Measurements from ENCODE around the gene ROMO1.
"Not testable (repeated sequence)": the region's sequence is repeated elsewhere in the genome, so short reads cannot be mapped to it uniquely, and the experiment has no call there.

Gene ROMO1

GRCh38 chr20:35741892-35742740, 42.9 kb downstream of the ROMO1 start, which contains the start of gene RBM39:
TSS of gene RBM39 (minus strand) at chr20:35742260. CDS start at chr20:35740874, 1,386 bp downstream.
- DNase-seq: peak; percentile 97 to 100 (median 99)
- intact Hi-C loops (cut with DNase I): loop anchor here (2.0 to 10.0 kb wide), 2 partner anchors 27 to 143 kb away; no protein-coding TSS in a partner anchor

GRCh38 chr20:35742741-35743523, 43.7 kb downstream of the ROMO1 start:
- DNase-seq: no peak
- intact Hi-C loops (cut with DNase I): loop anchor here (2.0 to 10.0 kb wide), 2 partner anchors 26 to 142 kb away; no protein-coding TSS in a partner anchor

GRCh38 chr20:35743693-35744491, 44.7 kb downstream of the ROMO1 start:
- DNase-seq: peak in 1 of 10 donors; percentile 79
- intact Hi-C loops (cut with DNase I): loop anchor here (2.0 to 10.0 kb wide), 2 partner anchors 25 to 141 kb away; no protein-coding TSS in a partner anchor

GRCh38 chr20:35744492-35744841, 45.3 kb downstream of the ROMO1 start:
- not testable (repeated sequence) for DNase-seq
- intact Hi-C loops (cut with DNase I): loop anchor here (10.0 kb wide), 1 partner anchor 140 kb away; no protein-coding TSS in a partner anchor

Measured in posterior cingulate gyrus (tissue), 11 donors.